Activated T-cell treated with anti-CD3 and anti-CD28 coated beads, Interleukin-2, amount 50 U/mL, for 48 hours (primary cell): ENCODE measurements around the gene TMEM238L.

Experiments
- DNase-seq, 2 experiments: peaks; one replicate each; pipeline ENCODE4 v3.0.0-alpha.2; 2020

TMEM238L gene

GRCh38 chr17:10772425-10773380, 31.2 kb downstream of the TMEM238L start:
- DNase-seq = peak; percentile 72 to 79

GRCh38 chr17:10771148-10771547, 32.8 kb downstream of the TMEM238L start:
- no peak for DNase-seq

DNA sequence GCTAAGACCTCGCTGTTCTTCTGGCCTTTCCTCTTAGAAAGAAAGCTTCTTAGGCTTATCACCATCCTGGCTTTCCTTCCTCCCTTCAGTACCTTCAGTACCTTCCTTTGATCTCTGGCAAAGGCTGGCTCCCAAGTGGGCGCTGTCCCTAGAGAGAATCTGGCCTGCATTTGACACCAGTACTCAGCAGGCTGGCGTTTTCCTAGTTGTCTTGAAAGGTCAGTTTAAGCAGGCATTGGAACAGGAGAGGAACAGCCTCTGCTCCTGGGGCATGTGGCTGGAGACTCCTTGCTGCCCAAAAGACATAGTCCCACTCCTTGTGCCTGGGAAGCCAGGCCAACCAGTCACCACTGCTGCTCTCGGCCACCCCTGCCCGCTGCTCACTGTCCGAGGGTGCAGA, 34.1 kb downstream of the TMEM238L start:
- DNase-seq = no peak

- DNase-seq = no peak
These were observed 35.1 kb downstream of the TMEM238L start for GRCh38 chr17:10768750-10769251.

GRCh38 chr17:10767232-10767631, 36.7 kb downstream of the TMEM238L start:
- no peak for DNase-seq

GRCh38 chr17:10762037-10762436, 41.9 kb downstream of the TMEM238L start:
- no peak for DNase-seq

GRCh38 chr17:10761281-10761680, 42.6 kb downstream of the TMEM238L start:
- no peak for DNase-seq

DNA sequence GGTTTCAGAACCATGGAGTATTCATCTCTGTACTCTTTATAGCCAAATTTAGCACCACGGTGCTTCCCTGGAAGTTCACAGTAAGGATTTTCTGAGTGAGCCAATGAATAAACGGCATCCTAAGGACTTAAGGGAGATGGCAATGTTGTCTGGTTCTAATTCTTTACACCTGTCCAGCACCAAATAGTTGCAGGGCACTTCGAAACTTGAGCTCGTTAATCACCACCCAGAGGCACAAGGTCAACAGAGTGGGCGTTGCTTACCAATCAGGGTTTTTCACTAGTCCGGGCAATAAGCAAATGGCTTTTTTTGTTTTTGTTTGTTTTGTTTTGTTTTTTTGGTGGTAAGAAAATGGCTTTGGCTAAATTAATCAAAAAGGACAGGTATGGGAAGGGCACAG, 45.8 kb downstream of the TMEM238L start:
- no peak for DNase-seq

- no peak for DNase-seq
These were observed 46.3 kb downstream of the TMEM238L start for GRCh38 chr17:10757647-10758046.

GRCh38 chr17:10757067-10757466, 46.8 kb downstream of the TMEM238L start:
- DNase-seq = no peak

DNA sequence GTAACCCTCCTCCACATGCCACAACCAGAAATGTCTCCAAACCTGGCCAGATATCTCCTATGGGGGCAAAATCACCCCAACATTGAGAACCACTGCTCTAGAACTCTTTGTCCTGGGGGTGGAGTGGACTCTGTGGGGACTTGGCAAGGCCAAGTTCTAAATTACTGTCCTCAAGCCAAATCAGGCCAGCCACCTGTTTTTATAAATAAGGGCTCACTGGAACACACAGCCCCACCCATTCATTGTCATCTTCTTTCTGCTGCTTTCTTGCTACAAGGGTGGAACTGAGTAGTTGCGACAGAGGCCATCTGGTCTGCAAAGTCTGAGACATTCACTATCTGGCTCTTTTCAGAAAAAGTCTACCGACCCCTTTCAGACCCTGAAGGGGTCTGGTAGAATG, 47.3 kb downstream of the TMEM238L start:
- no peak for DNase-seq

DNA sequence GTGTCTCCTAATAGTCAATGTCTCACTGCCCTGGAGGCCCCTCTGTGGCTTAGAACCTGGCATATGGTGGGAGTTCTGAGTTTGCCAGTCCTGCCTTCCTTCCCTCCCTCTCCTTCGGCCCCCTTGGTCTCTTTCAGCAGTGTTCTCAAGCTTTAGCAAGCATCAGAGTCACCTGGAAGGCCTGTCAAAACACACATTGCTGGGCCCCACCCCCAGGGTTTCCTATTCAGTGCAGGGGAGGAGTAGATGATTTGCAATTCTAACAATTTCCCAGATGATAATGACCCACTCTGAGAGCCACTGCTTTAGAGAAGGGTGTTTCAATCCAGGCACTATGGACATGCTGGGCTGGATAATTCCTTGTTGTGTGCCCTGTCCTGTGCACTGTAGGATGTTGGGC, 47.7 kb downstream of the TMEM238L start:
- DNase-seq = no peak

GRCh38 chr17:10755592-10756127, 48.2 kb downstream of the TMEM238L start:
- no peak for DNase-seq

GRCh38 chr17:10754861-10755591, 48.9 kb downstream of the TMEM238L start:
- DNase-seq = no peak

GRCh38 chr17:10754109-10754508, 49.8 kb downstream of the TMEM238L start:
- DNase-seq = peak; percentile 33 to 38

GRCh38 chr17:10752696-10753095, 51.2 kb downstream of the TMEM238L start:
- DNase-seq = no peak

- DNase-seq = no peak
These were observed 52.3 kb downstream of the TMEM238L start for GRCh38 chr17:10751563-10751962.

DNA sequence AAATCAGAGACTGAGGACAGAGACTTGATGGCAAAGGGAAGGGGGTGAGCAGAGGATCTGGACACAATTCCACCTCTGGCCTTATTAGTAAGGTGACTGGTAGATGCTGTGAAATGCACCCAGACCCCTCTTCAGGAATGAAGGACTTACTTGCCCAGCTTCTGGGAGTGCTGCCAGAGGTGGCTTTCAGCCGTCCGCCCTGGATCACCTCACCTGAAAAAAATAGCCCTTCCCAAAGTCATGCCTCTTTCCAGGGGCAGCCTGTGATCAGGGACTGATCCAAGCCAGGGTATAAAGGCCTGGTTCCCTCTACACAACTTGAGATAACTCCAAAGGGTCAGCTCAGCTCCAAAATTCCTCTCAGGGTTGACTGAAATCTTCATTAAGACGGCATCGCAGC, 53.7 kb downstream of the TMEM238L start:
- no peak for DNase-seq

DNA sequence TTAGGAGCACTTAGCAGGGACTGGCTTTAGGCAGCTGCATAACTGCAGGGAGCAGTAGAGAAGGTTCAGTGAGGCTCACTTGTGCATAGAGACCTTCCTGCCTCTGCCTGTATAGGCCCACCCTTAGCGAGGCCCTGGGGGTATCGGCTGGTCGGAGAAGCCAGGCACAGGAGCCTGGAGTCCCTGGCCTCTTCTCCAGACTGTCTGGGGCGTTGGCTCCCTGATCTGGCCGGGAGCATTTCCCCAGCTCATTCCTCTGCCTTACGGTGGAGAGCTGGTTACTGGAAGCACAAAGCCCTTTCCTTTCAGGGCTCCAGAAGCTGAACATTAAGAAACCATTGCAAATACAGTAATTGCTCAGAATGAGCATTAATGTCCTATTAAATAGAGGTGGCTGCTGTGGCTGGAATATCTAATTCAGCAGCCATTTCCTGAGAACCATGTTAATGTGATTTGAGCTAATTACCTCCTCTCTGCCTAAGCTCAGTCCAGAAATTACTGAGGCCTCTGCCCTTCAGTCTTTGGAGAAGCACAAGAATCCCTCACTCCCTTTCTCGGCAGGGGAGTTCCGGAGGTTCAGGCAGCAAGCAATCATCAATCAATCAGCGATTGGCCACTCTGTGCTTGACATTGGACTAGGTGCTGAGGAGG, 55.2 kb downstream of the TMEM238L start:
- DNase-seq = no peak

DNA sequence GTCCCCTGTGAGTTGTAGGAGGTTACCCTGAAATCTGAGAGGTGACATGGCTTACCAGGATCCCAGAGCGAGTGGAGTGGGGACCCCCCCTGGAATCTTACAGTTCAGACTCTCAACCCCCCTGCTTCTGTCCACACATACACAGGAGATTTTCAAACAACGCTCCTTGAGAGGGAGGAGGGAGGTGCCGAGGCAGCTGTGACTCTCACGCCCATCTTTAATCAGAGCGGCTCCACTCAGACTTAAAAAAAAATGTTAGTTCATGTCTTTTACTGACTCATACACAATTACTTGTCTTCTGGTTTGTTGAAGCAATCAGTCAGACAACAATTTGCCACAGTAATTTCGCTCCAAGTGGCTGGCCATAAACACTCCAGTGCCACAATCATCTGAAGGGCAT, 58.7 kb downstream of the TMEM238L start:
- no peak for DNase-seq
